Activated T-helper 2 cell treated with anti-CD3 and anti-CD28 coated beads, Interferon-gamma antibody, Interleukin-2, Interleukin-4, amounts not matched to agents 10 μg/mL and 5 μg/mL and 100 μg/mL, durations not matched to agents 14 hours and 24 hours and 36 hours (primary cell): ENCODE data around the gene RITA1. TPM values are rescaled to one million over a fixed set of nuclear protein-coding genes. Genes with fewer than 3 reads are reported as not detected.

Experiments used
- DNase-seq: peaks from one replicate; pipeline ENCODE4 v3.0.0; 2021; ENCODE audit warnings: low spot score
- H3K27ac Mint-ChIP-seq: one replicate; pipeline ENCODE4 v1.8.0; 2021; ENCODE audit warnings: mixed read lengths
- H3K27me3 Mint-ChIP-seq: one replicate; pipeline ENCODE4 v1.8.0; 2021; ENCODE audit warnings: low read depth, mixed read lengths
- H3K36me3 Mint-ChIP-seq: one replicate; pipeline ENCODE4 v1.8.0; 2021; ENCODE audit warnings: low read depth, mixed read lengths
- H3K4me1 Mint-ChIP-seq: one replicate; pipeline ENCODE4 v1.8.0; 2021; ENCODE audit warnings: low read depth, mixed read lengths
- H3K4me3 Mint-ChIP-seq: one replicate; pipeline ENCODE4 v1.8.0; 2021; ENCODE audit warnings: low read depth, mild to moderate bottlenecking, moderate library complexity, mixed read lengths
- H3K9me3 Mint-ChIP-seq: one replicate; pipeline ENCODE4 v1.8.0; 2021; ENCODE audit warnings: mixed read lengths
- intact Hi-C: fragments of 100-400 bp; cut with micrococcal nuclease; formaldehyde crosslinking; loops from one replicate; pipeline ENCODE4 v1.15.1; 2023
- total RNA-seq: library from RNA; stranded (reverse); gene quantifications from 2 replicates; pipeline ENCODE4 v1.2.3, GENCODE V29; 2022

The RITA1 gene
- total RNA-seq, 1 donor from 2014 or later: 27.2 TPM

- intact Hi-C loops: no loop called here
- no peak for DNase-seq
- Mint-ChIP-seq H3K4me3 (no peak overlapping the region), H3K4me1 (peaks cover 20% of the 10 kb centered on the region), H3K9me3 (no peaks in the 10 kb centered on the region), H3K36me3 (peaks cover 43% of the 10 kb centered on the region), H3K27ac (no peak overlapping the region), H3K27me3 (no peaks in the 10 kb centered on the region)
Measured at GRCh38 chr12:113190761-113191160, 5.2 kb downstream of the RITA1 start.

DNA sequence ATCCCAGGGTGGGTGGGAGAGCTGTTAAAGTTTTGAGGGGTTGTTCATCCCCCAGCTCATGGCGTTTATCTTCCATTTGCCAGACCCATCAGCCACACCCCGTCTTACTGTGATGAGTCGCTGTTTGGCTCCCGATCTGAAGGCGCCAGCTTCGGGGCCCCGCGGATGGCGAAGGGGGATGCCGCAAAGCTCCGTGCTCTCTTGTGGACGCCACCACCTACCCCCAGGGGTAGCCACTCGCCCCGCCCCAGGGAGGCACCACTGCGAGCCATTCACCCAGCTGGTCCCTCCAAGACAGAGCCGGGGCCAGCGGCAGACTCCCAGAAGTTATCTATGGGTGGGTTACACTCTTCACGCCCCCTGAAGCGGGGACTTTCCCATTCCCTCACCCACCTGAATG, 5.7 kb downstream of the RITA1 start:
- Mint-ChIP-seq H3K27me3 (no peaks in the 10 kb centered on the region), H3K4me3 (no peak overlapping the region), H3K36me3 (peaks cover 41% of the 10 kb centered on the region), H3K27ac (no peak overlapping the region), H3K9me3 (no peaks in the 10 kb centered on the region), H3K4me1 (peaks cover 18% of the 10 kb centered on the region)
- no peak for DNase-seq
- intact Hi-C loops: no loop called here

- peaks cover 11% of the 10 kb centered on the region for H3K4me1 Mint-ChIP-seq
- H3K4me3 Mint-ChIP-seq: no peak overlapping the region
- H3K9me3 Mint-ChIP-seq: no peaks in the 10 kb centered on the region
- no peaks in the 10 kb centered on the region for H3K27me3 Mint-ChIP-seq
- H3K27ac Mint-ChIP-seq: no peak overlapping the region
- DNase-seq: no peak
- intact Hi-C loops: loop anchor here (5.0 kb wide), 1 partner anchor 37 kb away; no protein-coding TSS in a partner anchor
- H3K36me3 Mint-ChIP-seq: peaks cover 20% of the 10 kb centered on the region
Measured at GRCh38 chr12:113194971-113195391, 9.5 kb downstream of the RITA1 start.

GRCh38 chr12:113195598-113195997, 10.1 kb downstream of the RITA1 start:
- DNase-seq: no peak
- Mint-ChIP-seq H3K9me3 (no peaks in the 10 kb centered on the region), H3K4me1 (peaks cover 11% of the 10 kb centered on the region), H3K4me3 (no peak overlapping the region), H3K27ac (peak overlapping the region; percentile 47), H3K36me3 (peaks cover 17% of the 10 kb centered on the region), H3K27me3 (no peaks in the 10 kb centered on the region)
- intact Hi-C loops: loop anchor here (5.0 kb wide), 1 partner anchor 37 kb away; no protein-coding TSS in a partner anchor

GRCh38 chr12:113196582-113196981, 11.1 kb downstream of the RITA1 start:
- no peaks in the 10 kb centered on the region for H3K27me3 Mint-ChIP-seq
- H3K4me1 Mint-ChIP-seq: peaks cover 14% of the 10 kb centered on the region
- H3K27ac Mint-ChIP-seq: no peak overlapping the region
- intact Hi-C loops: loop anchor here (2.0 to 5.0 kb wide), 2 partner anchors 36 to 228 kb away; no protein-coding TSS in a partner anchor
- DNase-seq: no peak
- no peaks in the 10 kb centered on the region for H3K9me3 Mint-ChIP-seq
- H3K4me3 Mint-ChIP-seq: no peak overlapping the region
- H3K36me3 Mint-ChIP-seq: peaks cover 13% of the 10 kb centered on the region

DNA sequence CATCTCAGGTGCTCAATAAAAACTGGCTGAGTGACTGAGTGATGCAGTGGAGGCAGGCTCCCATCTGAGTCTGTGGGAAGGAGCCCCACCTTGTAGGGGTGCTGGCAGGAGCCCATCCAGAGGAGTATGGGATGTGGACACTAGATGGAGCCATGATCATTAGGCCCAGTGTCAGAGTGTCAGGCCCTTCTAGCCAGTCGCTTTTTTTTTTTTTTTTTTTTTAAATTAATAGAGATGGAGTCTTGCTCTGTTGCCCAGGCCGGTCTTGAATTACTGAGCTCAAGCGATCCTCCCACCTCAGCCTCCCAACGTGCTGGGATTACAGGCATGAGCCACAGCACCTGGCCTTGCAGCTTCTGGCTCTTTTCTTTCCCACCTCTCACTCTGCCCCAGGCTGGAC, 11.5 kb downstream of the RITA1 start:
- intact Hi-C loops: loop anchor here (2.0 to 5.0 kb wide), 2 partner anchors 35 to 228 kb away; no protein-coding TSS in a partner anchor
- Mint-ChIP-seq H3K27ac (no peak overlapping the region), H3K36me3 (peaks cover 10% of the 10 kb centered on the region), H3K4me3 (no peak overlapping the region), H3K27me3 (no peaks in the 10 kb centered on the region), H3K4me1 (peaks cover 14% of the 10 kb centered on the region), H3K9me3 (no peaks in the 10 kb centered on the region)
- peak; percentile 61 for DNase-seq

GRCh38 chr12:113197518-113198077, 12.1 kb downstream of the RITA1 start:
- H3K9me3 Mint-ChIP-seq: no peaks in the 10 kb centered on the region

DNA sequence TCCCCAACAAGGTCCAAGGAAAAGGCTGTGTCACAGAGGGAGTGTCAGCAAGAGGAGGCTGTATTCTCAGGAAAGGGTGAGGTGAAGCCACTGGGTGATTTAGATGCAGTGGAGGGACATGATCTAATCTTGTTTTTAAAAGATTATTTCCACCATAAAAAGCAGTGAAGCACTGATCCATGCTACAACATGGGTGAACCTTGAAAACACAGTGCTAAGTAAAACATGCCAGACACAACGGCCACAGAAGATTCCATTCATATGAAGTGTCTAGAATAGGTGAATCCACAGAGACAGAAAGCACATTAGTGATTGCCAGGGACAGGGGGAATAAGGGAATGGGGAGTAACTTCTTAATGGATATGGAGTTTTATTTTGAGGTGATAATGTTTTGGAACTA, 12.8 kb downstream of the RITA1 start:
- no peak overlapping the region for H3K27ac Mint-ChIP-seq
- no peaks in the 10 kb centered on the region for H3K9me3 Mint-ChIP-seq
- H3K36me3 Mint-ChIP-seq: peaks cover 4% of the 10 kb centered on the region
- intact Hi-C loops: loop anchor here (5.0 kb wide), 1 partner anchor 34 kb away; no protein-coding TSS in a partner anchor
- no peaks in the 10 kb centered on the region for H3K27me3 Mint-ChIP-seq
- no peak for DNase-seq
- H3K4me3 Mint-ChIP-seq: no peak overlapping the region
- peaks cover 14% of the 10 kb centered on the region for H3K4me1 Mint-ChIP-seq

More at GRCh38 chr12:113197518-113198077, 12.1 kb downstream of the RITA1 start:
- Mint-ChIP-seq H3K27ac (no peak overlapping the region), H3K4me1 (peaks cover 14% of the 10 kb centered on the region), H3K4me3 (no peak overlapping the region), H3K27me3 (no peaks in the 10 kb centered on the region), H3K36me3 (peaks cover 4% of the 10 kb centered on the region)
- DNase-seq: no peak
- intact Hi-C loops: loop anchor here (2.0 to 5.0 kb wide), 2 partner anchors 35 to 227 kb away; no protein-coding TSS in a partner anchor

DNA sequence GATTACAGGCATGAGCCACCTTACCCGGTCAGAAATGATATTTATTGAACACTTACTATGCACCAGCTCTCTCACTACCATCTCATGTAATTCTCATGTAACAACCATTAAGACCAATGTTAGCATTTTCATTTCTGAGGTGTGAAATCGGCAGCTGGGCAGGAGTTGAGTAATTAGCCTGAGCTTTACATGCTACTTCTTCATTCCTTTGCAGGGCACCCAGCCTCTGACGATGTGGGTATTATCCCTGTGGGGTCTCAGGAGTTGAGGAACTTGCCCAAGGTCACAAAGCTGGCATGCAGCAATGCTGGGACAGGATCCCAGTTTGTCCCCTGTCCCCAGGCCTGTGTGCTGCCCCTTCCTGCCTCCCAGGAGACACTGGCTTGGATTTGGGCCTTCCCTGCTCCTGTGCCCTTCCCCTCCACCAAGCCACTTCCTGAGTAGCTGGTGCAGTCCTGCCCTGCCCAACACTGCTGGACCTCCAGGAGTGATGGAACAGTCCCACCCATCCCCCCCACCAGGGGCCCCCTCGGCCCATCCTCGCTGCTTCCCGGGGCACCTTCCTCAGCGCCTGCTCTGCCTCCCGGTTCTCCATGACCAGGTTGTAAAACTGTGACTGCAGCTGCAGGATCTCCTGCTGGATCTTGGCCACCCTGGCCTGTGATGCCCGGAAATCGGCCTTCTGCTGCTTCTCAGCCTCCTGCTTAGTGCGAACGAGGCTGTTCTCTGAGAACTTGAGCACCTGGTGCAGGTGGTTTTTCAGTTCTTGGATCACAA, 14.7 kb downstream of the RITA1 start:
- Mint-ChIP-seq H3K27ac (no peak overlapping the region), H3K4me1 (peaks cover 19% of the 10 kb centered on the region), H3K9me3 (no peaks in the 10 kb centered on the region), H3K36me3 (no peaks in the 10 kb centered on the region), H3K27me3 (no peaks in the 10 kb centered on the region), H3K4me3 (no peak overlapping the region)
- intact Hi-C loops: loop anchor here (10.0 kb wide), 1 partner anchor 765 kb away; the partner anchor contains the start of gene RBM19
- DNase-seq: no peak

- Mint-ChIP-seq H3K9me3 (no peaks in the 10 kb centered on the region), H3K27me3 (no peaks in the 10 kb centered on the region), H3K27ac (no peak overlapping the region), H3K36me3 (no peaks in the 10 kb centered on the region), H3K4me1 (peaks cover 23% of the 10 kb centered on the region), H3K4me3 (no peak overlapping the region)
- intact Hi-C loops: loop anchor here (10.0 kb wide), 1 partner anchor 763 kb away; the partner anchor contains the start of gene RBM19
- no peak for DNase-seq
Measured at GRCh38 chr12:113201187-113202177, 16.0 kb downstream of the RITA1 start.

DNA sequence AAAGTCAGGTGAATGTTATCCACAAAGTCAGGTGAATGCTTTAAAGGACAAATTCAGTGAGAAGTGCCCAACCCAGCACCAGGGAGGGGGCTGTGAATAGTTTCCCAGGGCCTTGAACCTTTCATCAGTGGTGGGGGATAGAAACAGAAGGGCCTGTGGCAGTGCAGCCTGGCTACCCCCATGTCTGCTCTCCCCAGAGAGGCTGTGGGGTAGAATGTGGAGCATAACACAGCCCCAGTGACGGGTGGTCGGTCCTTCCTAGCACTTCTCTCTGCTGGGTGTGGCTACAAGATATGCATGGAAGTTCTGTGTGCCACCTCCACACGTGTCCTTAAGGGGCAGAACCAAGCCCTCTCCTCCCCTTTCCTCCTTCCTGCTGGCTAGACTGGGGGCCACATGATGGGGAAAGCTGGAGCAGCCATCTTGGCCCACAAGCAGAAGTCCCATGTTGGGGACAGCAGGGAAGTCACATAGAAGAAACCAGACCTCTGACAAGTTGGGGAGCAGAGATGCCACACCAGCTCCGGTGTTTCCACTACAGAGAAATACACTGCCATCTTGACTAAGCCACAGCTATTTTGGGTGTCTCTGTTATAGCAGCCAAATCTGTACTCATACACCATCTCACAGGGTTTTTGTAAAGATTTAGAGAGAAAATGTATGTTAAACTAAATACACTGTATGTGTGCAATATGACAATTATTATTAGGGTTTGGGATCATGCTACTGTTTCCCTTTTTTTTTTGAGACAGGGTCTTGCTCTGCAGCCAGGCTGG, 17.0 kb downstream of the RITA1 start:
- Mint-ChIP-seq H3K27me3 (no peaks in the 10 kb centered on the region), H3K36me3 (no peaks in the 10 kb centered on the region), H3K4me3 (no peak overlapping the region), H3K9me3 (no peaks in the 10 kb centered on the region), H3K27ac (no peak overlapping the region), H3K4me1 (peaks cover 26% of the 10 kb centered on the region)
- no peak for DNase-seq
- intact Hi-C loops: loop anchor here (10.0 kb wide), 1 partner anchor 762 kb away; the partner anchor contains the start of gene RBM19
